Activated CD8-positive, alpha-beta memory T cell treated with anti-CD3 and anti-CD28 coated beads, Interleukin-2, amount 50 U/mL, for 1 hour (primary cell): ENCODE measurements around the gene PHEX.
"Not testable (repeated sequence)": the region's sequence is repeated elsewhere in the genome, so short reads cannot be mapped to it uniquely, and the experiment has no call there.

Experiments
- DNase-seq: peaks from one replicate; pipeline ENCODE4 v3.0.0-alpha.2; 2020; ENCODE audit errors: extremely low read depth

PHEX gene

DNA sequence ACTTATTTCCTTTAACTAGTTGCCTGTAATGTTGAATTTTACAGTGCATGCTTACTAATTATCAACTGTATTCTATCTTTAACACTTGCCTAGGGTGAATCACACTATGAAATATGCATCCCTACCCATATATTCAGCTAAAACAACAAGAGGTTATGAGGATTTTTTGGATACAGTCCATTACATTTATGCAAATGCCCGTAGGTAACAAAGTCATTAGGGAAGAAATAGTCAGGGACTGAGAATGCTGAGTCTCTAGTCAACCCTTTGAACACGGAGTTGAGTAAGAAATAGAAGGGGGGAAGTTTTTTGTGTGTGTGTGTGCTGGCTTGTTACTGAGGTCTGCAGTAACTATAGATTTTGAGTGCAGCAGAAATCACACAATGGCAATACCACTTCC lies 214.5 kb downstream of the PHEX start:
- DNase-seq: no peak

DNA sequence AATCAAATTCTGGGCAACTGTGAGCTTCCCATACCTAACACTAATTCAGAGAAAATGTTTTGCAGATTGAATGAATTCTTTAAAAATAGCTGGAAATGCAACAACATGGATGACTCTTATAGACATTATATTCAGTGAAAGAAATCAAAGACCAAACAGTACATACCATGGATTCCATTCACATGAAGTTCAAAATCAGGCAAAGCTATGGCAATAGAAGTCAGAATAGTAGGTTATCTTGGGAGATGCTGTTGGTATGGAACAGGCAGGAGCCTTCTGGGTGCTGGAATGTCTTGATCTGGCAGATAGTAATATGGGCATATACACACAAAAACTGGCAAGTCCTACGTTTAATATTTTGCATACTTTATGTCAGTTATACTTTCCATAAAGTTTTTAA lies 215.0 kb downstream of the PHEX start:
- DNase-seq: no peak

DNA sequence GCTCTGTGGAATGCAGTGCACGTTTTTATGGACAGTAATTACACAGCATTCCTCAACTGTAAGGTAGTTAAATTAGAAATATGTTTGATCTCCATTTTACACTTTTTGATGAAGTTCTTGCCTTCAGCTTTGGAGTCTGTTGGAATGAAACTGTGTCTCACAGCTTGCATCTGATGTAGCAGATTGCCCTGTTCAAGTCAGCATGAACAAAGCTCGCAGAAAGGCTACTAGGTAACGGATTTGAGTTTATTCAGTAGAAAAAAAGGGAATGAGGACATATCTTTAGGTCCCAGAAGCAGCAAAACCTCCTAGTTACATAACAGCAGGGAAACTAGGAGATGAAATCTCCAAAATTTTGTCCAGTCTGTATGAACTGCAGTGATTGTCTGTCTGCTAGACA lies 216.3 kb downstream of the PHEX start:
- DNase-seq: no peak

DNA sequence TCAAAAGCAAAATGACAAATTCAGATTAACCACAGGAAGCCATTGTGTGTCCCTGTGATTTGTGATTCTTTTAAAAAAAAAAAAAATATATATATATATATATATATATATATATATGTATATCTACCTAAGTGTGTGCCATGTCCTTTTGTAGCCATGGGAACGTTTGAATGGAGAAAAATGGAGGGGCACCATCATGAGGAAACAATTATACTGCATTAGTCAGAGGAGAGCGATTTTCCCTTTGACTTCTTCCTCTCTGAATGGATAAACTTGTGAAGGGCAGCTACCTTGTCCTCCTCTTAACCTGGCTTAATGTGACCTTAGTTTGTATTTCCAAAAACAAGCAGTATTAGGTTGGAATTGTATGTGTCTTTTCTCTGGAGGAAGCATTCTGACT lies 217.2 kb downstream of the PHEX start:
- no peak for DNase-seq

GRCh38 chrX:22268706-22269105 lies 236.6 kb downstream of the PHEX start:
- DNase-seq: no peak

GRCh38 chrX:22272613-22273012 lies 240.5 kb downstream of the PHEX start, which contains the start of gene CBLL2:
TSS of gene CBLL2 (plus strand) at chrX:22272913. CDS start at chrX:22272992, 79 bp downstream.
- DNase-seq: no peak

GRCh38 chrX:22273714-22274317 lies 241.7 kb downstream of the PHEX start:
- DNase-seq: no peak

GRCh38 chrX:22276781-22277180 lies 244.7 kb downstream of the PHEX start:
- no peak for DNase-seq

DNA sequence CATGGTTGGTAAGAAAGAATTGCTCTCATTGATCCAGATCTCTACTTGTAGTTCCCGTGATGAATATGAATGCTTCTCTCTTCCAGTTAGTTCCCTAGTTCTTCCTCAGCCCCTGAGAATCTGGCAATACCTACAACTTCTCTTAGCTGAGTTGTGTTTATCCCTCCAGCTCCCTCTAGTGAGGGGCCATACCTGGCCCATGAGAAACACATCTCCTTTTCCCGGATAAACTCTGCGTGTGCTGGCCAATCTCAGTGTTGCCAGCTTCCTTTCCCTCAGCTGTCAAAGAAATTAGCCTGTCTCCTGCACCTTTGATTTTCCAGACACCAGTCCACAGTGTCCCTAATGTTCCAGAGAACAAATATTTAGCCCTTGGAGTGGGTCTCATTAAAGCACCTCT lies 246.2 kb downstream of the PHEX start:
- DNase-seq: no peak

DNA sequence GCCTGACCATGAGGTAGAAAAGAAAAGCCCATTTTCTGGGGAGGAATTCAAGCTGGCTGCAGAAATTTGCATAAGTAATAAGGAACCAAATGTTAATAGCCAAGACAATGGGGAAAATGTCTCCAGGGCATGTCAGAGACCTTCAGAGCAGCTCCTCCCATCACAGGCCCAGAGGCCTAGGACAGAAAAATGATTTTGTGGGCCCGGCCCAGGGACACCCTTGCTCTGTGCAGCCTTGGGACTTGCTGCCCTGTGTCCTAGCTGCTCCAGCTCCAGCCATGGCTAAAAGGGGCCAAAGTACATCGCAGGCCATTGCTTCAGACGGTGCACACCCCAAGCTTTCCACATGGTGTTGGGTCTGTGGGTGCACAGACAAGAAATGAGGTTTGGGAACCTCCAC lies 257.1 kb downstream of the PHEX start:
- DNase-seq: not testable (repeated sequence)

- DNase-seq: no peak
These were observed 264.7 kb downstream of the PHEX start for GRCh38 chrX:22296871-22297270.

DNA sequence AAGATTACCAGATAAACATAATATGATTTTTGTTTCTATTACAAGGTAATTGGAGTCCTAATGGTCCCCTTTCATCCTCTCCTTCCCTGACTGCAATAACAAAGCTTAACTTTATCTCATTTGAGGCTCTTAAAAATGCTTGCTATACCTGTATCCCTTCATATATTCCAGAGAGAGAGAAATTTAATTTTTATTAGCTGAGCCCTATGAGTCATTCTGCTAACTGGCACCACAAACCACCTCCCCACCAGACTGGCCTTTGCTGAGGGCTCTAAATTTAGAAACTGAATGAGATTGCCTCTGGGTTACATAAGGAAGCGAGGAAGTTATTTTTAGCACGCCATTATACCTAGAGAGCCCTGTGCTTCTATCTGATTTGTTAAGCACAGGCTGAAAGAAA lies 268.0 kb downstream of the PHEX start:
- no peak for DNase-seq
